Coronary artery (tissue), 2 donors: ENCODE measurements around the gene PNLIPRP3.

Source experiments
- DNase-seq: peaks from one replicate; pipeline ENCODE4 v3.0.0-alpha.2; 2017; ENCODE audit warnings: low spot score
- H3K27ac ChIP-seq, 2 donors: fragments of 200-600 bp; sonication (generic); one replicate each; pipeline ENCODE4 v1.5.1; 2016 to 2019
- H3K4me3 ChIP-seq: fragments of 200-600 bp; sonication (generic); 2 replicates; pipeline ENCODE4 v1.5.1; 2016; ENCODE audit warnings: mild to moderate bottlenecking, moderate library complexity
- CTCF ChIP-seq: fragments of 200-600 bp; sonication (generic); IDR thresholded peaks from one replicate; pipeline ENCODE4 v1.5.1; 2019; ENCODE audit warnings: antibody characterized with exemption

PNLIPRP3 gene

GRCh38 chr10:116402858-116403257, 24.8 kb upstream of the PNLIPRP3 start:
- no peak for TF ChIP-seq CTCF
- DNase-seq: no peak
- Histone ChIP-seq H3K27ac (no peak overlapping the region), H3K4me3 (no peak overlapping the region)

GRCh38 chr10:116403740-116404250, 23.9 kb upstream of the PNLIPRP3 start:
- no peak overlapping the region for H3K27ac ChIP-seq
- TF ChIP-seq CTCF: no peak
- H3K4me3 ChIP-seq: no peak overlapping the region
- no peak for DNase-seq

- TF ChIP-seq CTCF: no peak
- H3K27ac ChIP-seq: no peak overlapping the region
- DNase-seq: no peak
- no peak overlapping the region for H3K4me3 ChIP-seq
These were observed 18.9 kb upstream of the PNLIPRP3 start for GRCh38 chr10:116408719-116409118.

GRCh38 chr10:116410351-116410750, 17.3 kb upstream of the PNLIPRP3 start:
- Histone ChIP-seq H3K4me3 (no peak overlapping the region), H3K27ac (no peak overlapping the region)
- no peak for TF ChIP-seq CTCF
- DNase-seq: no peak

- H3K27ac ChIP-seq: no peak overlapping the region
- H3K4me3 ChIP-seq: no peak overlapping the region
- TF ChIP-seq CTCF: no peak
- no peak for DNase-seq
These were observed 9.8 kb upstream of the PNLIPRP3 start for GRCh38 chr10:116417821-116418220.

- DNase-seq: no peak
- no peak overlapping the region for H3K27ac ChIP-seq
- no peak for TF ChIP-seq CTCF
These were observed 9.3 kb upstream of the PNLIPRP3 start for GRCh38 chr10:116418389-116418788.

GRCh38 chr10:116421815-116422214, 5.8 kb upstream of the PNLIPRP3 start:
- no peak for DNase-seq
- no peak overlapping the region for H3K27ac ChIP-seq
- TF ChIP-seq CTCF: no peak
- no peak overlapping the region for H3K4me3 ChIP-seq

More at GRCh38 chr10:116418389-116418788, 9.3 kb upstream of the PNLIPRP3 start:
- no peak overlapping the region for H3K4me3 ChIP-seq
